Umbilical cord (tissue), 1 donor: Measurements from ENCODE around the gene KBTBD7. TPM values are rescaled to one million over a fixed set of nuclear protein-coding genes. Genes with fewer than 3 reads are reported as not detected.

ENCODE experiments used
- total RNA-seq: library from RNA; depleted of rRNA; stranded (reverse); fragments of >200 nt; gene quantifications from one replicate; pipeline ENCODE4 v1.2.3, GENCODE V29; 2014; ENCODE audit warnings: low replicate concordance; ENCODE audit not compliant: insufficient read depth

KBTBD7 gene
- total RNA-seq, 1 donor from 2014 or later: 14.7 TPM

Other genes starting within 250 kb of the KBTBD7 start
- 67.4 TPM for gene ELF1, start 175.3 kb downstream of the KBTBD7 start, total RNA-seq
- gene WBP4, start 133.1 kb downstream of the KBTBD7 start, total RNA-seq: 24.1 TPM
- gene KBTBD6, start 61.8 kb downstream of the KBTBD7 start, total RNA-seq: 11.1 TPM
- gene MTRF1, start 69.0 kb upstream of the KBTBD7 start, total RNA-seq: 14.2 TPM
- 12.3 TPM for gene NAA16, start 116.7 kb upstream of the KBTBD7 start, total RNA-seq